CD4-positive, alpha-beta T cell treated with Interleukin-6 at 100 ng/mL for 8 hours (primary cell): ENCODE data around the gene PPP1R2.

Experiments used
- DNase-seq: peaks from one replicate; pipeline ENCODE4 v3.0.0-alpha.2; 2020; ENCODE audit warnings: mixed read lengths, low spot score

PPP1R2 gene

GRCh38 chr3:195565716-195566115, 22.6 kb upstream of the PPP1R2 start:
- DNase-seq, result no peak

GRCh38 chr3:195563317-195563716, 20.2 kb upstream of the PPP1R2 start:
- no peak for DNase-seq

DNA sequence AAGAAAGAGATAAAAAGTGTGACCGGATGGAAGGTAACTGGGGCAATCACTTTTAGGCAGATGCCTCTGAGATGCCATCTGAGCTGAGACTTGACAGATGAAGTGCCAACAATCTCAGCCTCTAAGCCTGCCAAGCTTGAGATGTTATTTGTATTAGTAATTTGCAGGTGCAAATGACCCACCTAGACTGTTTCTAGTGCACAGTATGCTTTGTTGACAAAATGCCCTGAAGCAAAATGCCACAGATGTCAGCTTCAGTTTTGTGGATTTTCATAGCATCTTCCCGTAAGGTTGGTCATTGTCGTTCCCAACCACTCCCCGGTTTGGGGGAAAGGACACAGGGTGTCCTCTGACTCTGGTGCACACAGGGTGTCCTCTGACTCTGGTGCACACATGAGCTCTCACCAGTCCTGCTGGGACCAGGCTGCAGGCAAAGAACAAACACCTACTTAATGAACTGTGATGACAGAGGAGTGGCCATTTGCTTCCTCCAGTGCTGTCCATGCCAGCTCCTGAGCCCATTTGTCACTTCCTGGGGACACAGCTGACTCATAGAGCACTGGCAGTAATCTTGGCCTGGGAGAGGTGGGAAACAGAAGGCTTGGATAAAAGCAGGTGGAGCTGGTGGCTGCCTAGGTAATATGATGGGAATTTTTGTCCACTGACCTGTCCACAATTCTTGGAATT, 16.7 kb upstream of the PPP1R2 start:
- no peak for DNase-seq

DNA sequence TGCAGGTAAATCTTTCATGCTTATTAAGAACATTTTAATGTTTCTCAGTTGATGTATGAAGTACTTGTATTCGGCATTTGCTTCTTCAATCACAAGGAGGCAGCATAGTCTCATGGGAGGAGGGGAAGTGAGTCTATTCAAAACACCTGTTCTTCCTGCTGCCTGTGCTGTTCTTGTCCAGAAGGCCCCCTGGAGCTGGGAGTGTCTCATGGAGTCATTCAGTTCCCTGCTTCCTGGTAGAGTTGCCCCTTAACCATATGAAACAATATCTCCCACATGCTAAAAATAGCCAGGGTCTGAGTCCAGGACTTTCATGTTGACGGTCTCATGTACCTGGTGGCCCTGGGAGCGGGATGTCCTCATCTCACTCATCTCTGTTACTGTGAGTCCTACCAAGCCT, 15.5 kb upstream of the PPP1R2 start:
- peak; percentile 67 for DNase-seq

DNA sequence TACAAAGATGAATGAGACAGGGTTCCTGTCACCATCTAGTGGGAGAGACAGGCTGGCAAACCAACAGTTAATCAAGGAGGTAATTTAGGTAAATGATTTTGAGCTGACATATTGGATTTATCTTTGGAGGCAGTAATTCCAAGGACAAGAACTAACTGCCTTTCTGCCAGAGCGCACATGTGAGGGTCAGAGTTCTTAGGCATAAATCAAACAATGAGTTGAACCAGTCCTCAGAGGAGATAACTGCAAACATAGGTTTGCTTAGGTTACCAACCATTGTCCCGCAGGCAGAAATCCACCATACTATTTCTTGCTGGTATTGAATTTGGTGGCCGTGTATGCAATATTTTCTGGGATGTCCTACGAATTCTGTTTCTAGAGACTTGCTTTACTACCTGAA, 14.2 kb upstream of the PPP1R2 start:
- DNase-seq, result no peak

GRCh38 chr3:195556390-195556789, 13.3 kb upstream of the PPP1R2 start:
- DNase-seq, result peak; percentile 36

DNA sequence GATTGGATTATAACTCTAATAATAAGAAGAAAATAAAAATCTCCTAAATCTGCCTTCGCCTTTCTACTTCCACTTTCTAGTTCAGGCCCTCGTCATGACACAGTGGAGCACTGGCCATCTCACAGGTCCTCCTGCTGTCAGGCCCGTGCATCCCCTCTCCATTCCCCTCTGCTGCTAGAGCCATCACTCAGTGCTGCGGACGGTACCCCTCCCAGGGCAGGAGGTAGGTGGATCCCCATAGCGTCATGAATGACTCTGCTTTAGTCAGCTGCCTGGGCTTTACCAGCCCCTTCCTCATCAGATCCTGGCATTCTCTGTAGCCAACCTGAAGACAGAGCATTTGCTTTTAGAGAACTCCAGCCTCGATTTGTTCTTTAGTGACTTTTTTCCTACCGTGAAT, 12.0 kb upstream of the PPP1R2 start:
- no peak for DNase-seq

GRCh38 chr3:195554458-195554857, 11.3 kb upstream of the PPP1R2 start:
- DNase-seq, result no peak

DNA sequence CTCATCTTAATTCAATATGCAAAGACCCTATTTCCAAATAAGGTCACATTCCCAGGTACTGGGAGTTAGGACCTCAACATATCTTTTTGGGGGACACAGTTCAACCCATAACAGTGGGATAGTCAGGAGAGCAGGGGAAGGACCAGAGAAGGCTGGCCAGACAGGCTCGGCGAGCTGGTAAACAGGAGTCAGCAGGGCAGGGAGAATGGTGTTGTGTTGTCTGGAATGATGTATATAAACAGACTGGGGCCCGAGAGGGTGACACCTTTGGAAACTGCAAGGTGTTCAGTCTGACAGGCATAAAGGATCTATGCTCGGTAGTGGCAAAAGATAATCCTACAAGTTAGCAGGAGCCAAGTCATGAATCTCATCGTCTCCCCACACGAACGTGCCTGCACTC, 10.1 kb upstream of the PPP1R2 start:
- no peak for DNase-seq

GRCh38 chr3:195551381-195551978, 8.4 kb upstream of the PPP1R2 start:
- DNase-seq, result no peak

DNA sequence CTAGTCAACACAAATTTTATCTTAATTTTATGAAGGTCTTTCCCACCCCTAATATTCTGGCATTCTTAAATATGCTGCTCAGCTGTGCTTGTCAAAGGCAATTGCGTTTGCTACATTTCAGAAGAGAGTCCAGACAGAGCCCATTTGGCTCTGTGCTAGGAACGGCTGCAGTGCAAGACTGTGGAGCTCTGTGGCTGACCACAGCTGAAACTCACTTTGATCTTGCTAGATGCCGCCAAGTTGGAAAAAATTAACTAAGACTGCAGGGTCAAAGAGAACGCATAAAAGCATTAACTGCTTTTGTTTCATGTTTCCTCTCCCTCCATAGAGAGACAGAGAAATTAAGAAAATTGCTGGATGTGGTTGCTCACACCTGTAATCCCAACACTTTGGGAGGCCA, 7.6 kb upstream of the PPP1R2 start:
- no peak for DNase-seq

GRCh38 chr3:195549931-195550519, 6.9 kb upstream of the PPP1R2 start:
- DNase-seq, result peak; percentile 90

GRCh38 chr3:195548987-195549386, 5.9 kb upstream of the PPP1R2 start:
- no peak for DNase-seq

DNA sequence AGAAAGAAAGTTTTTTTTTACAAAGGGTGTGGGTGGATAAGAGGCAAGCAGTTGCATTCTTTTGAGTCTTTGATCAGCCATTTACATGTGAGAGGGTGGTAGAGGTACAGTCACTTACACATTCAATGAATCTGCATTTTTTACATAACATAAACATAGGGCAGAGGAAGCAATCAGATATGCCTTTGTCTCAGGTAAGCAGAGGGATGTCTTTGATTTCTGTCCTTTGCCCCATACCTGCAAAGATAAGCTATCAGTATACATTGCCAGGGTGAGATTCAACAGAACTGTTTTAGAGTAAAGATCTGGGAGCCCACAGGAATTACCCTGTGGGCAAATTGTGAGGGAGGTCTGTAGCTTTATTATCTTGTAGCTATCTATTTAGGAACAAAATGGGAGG, 5.4 kb upstream of the PPP1R2 start:
- DNase-seq, result no peak

GRCh38 chr3:195548006-195548405, 4.9 kb upstream of the PPP1R2 start:
- DNase-seq, result no peak

GRCh38 chr3:195546130-195546560, 3.0 kb upstream of the PPP1R2 start:
- DNase-seq, result no peak

GRCh38 chr3:195544634-195545033, 1.5 kb upstream of the PPP1R2 start:
- DNase-seq, result no peak

DNA sequence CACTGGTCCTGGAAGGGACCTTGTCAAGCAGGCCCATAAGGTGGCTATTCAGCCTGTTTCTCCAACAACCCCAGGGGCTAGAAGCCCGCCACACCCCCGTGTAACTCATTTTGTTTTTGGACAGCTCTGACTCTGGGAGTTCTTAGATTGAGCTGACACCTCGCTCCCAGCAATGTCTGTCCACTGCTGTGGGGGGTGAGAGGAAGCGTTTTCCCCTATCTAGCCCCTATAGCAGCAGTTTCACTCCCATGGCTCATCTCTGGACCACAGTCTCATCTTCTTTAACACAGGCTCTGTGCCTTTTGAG, 1.1 kb upstream of the PPP1R2 start:
- DNase-seq, result no peak

DNA sequence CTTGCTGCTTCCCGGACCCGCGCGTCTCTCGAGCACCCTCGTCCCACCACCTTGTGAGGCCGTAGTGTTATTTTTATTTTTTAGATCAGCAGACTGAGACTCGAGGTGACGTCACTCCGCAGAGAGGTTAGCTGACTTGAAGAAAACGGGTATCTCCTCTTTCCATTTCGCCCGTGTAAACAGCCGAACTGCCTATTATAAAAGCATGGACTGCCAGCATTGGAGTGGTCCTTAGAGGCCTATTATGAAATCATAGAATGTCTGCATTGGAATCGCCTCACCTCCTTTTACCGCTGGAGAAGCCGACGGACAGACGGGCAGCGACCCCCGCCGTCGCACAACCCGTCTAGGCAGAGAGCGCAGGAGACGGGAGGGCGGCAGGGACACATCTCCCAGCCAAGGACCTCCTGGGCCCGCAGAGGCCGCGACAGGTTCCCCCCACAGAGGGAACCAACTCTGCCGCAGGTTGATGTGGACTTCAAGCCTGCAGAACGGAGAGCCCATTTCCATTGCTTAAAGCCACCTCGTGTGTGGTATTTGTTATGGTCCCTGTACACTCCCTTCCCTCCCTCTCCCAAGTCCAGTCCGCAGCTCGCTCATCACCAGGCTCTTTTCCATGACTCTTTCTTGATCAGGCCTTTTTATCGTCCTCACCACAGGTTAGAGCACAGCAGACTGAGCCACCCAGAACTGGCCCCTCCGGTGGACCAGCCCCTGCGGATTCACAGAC, 540 bp upstream of the PPP1R2 start:
- DNase-seq, result no peak

GRCh38 chr3:195542316-195542697, 818 bp downstream of the PPP1R2 start:
- no peak for DNase-seq

DNA sequence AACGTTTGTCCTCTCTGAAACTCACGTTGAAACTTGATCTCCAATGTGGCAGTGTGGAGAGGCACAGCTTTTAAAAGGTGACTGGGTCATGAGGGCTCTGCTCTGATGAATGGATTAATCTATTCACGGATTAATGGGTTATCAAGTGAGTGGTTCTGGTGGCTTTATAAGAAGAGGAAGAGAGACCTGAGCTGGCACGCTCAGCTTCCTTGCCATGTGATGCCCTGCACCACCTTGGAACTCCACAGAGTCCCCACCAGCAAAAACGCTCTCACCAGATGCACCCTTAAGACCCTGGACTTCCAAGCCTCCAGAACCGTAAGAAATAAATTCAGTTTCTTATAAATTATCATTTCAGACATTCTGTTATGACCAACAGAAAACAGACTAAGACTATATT, 2.6 kb downstream of the PPP1R2 start:
- peak; percentile 26 for DNase-seq

DNA sequence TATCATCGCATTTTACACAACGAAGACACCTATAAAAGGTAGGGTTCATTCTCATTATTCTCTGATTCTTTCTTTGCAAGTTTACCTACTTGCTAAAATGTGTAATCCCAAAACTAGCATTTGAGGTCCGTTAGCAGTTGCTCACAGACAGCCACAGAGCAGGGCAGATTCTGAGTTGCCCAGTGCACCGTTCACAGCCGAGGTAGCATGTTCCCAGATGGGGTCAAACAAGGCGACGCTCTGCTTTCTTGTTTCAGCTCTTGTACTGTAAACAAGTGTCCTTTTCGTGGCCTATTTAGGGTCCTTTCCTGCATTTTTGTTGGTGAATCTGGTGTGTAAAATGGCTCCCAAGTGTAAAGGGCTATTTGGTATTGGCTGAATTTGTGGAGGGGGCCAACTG, 3.1 kb downstream of the PPP1R2 start:
- no peak for DNase-seq

- no peak for DNase-seq
These were observed 3.6 kb downstream of the PPP1R2 start for GRCh38 chr3:195539479-195539878.
